ENCODE measurements around the gene TGM3.

- no peak for TF ChIP-seq CTCF (IDR thresholded peaks at IDR 0.05; ENCODE audit: low read length)
- no peak for TF ChIP-seq EZH2 (IDR thresholded peaks at IDR 0.05; ENCODE audit: borderline replicate concordance, low read length)
Measured at GRCh38 chr20:2381303-2381702, 85.5 kb downstream of the TGM3 start.
